ENCODE measurements around the gene PLA2G2C.
"Not testable (repeated sequence)": the region's sequence is repeated elsewhere in the genome, so short reads cannot be mapped to it uniquely, and the experiment has no call there.

PLA2G2C gene

DNA sequence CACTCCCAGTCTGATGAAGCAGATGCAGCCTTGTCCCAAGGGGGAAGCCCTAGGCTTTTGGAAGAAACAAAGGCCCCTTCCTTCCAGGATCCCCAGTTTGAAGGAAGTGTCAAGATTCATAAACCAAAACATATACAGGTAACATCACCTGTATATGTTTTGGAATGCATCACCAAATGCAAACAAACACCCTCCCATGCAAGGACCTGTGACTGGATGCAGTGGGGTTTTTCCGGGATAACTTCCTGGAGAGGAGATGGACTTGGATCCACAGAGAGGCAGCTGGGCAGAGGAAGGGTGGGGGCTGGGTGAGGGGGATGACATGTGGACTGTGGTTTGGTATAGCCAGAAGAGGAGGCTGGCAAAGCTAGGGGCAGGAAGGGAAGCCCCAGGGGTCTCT is 48.7 kb downstream of the PLA2G2C start:
- no peaks in the 10 kb centered on the region for H3K4me1 ChIP-seq
- no peak overlapping the region for H3K4me3 ChIP-seq (ENCODE audit: low read depth, low read length)
- no peaks in the 10 kb centered on the region for H3K79me2 ChIP-seq

DNA sequence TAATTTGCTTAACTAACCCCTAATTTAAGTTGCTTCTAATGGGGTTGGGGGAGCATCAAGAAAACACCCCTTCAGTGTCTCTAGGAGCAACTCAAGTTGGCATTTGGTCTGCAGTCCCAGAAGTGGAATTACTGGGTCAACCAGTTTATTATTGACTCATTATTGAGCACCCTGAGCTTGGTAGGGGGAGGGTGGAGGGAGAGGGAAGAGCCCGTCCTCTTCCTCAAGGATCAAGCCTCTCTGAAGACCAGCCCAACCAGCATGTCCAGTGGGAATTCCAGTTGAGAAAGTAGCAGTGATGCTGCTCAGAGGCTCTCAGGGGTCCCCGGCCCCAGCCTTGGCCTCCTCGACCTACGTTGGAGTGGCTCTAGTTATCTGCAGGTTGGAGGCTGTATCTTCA is 49.3 kb downstream of the PLA2G2C start:
- TF ChIP-seq, protein P1, sequence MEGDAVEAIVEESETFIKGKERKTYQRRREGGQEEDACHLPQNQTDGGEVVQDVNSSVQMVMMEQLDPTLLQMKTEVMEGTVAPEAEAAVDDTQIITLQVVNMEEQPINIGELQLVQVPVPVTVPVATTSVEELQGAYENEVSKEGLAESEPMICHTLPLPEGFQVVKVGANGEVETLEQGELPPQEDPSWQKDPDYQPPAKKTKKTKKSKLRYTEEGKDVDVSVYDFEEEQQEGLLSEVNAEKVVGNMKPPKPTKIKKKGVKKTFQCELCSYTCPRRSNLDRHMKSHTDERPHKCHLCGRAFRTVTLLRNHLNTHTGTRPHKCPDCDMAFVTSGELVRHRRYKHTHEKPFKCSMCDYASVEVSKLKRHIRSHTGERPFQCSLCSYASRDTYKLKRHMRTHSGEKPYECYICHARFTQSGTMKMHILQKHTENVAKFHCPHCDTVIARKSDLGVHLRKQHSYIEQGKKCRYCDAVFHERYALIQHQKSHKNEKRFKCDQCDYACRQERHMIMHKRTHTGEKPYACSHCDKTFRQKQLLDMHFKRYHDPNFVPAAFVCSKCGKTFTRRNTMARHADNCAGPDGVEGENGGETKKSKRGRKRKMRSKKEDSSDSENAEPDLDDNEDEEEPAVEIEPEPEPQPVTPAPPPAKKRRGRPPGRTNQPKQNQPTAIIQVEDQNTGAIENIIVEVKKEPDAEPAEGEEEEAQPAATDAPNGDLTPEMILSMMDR (IDR thresholded peaks at IDR 0.05), result no peak
- no peak overlapping the region for H3K27ac ChIP-seq
- no peaks in the 10 kb centered on the region for H3K4me1 ChIP-seq
- no peaks in the 10 kb centered on the region for H3K36me3 ChIP-seq (ENCODE audit: control insufficient read depth, insufficient read depth, low read length)
- no peaks in the 10 kb centered on the region for H3K9me3 ChIP-seq (ENCODE audit: control insufficient read depth, low read length)
- no peaks in the 10 kb centered on the region for H3K27me3 ChIP-seq (ENCODE audit: control insufficient read depth, insufficient read depth, low read length)
- no peaks in the 10 kb centered on the region for H3K79me2 ChIP-seq
- H3K9ac ChIP-seq, result no peak overlapping the region
- no peak overlapping the region for H3K4me2 ChIP-seq (ENCODE audit: low read length)
- H2AFZ ChIP-seq, result no peak overlapping the region
- no peak overlapping the region for H3K4me3 ChIP-seq (ENCODE audit: low read depth, low read length)

More for the DNA sequence above, 48.7 kb downstream of the PLA2G2C start:
- H2AFZ ChIP-seq, result no peak overlapping the region
- H3K27me3 ChIP-seq (ENCODE audit: control insufficient read depth, insufficient read depth, low read length), result no peaks in the 10 kb centered on the region
- H3K27ac ChIP-seq, result no peak overlapping the region
- no peaks in the 10 kb centered on the region for H3K36me3 ChIP-seq (ENCODE audit: control insufficient read depth, insufficient read depth, low read length)
- no peaks in the 10 kb centered on the region for H3K9me3 ChIP-seq (ENCODE audit: control insufficient read depth, low read length)
- TF ChIP-seq, protein P1 (IDR thresholded peaks at IDR 0.05), result no peak
- H3K9ac ChIP-seq, result no peak overlapping the region
- H3K4me2 ChIP-seq (ENCODE audit: low read length), result no peak overlapping the region

DNA sequence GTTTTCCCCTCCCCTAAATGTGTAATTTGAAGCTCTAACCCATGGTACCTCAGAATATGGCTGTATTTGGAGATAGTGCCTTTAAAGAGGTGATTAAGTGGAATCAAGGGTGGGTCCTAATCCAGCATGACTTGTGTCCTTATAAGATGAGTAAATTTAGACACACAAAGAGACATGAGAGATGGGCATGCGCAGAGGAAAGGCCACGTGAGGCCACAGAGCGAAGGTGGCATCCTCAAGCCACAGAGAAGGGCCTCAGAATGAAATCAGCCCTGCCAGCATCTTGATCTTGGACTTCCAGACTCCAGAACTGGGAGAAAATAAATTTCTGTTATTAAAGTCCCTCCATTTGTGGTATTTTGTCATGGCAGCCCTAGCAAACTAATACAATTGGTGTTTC is 50.1 kb downstream of the PLA2G2C start:
- TF ChIP-seq, protein P1 (IDR thresholded peaks at IDR 0.05), result no peak
- H3K9ac ChIP-seq, result no peak overlapping the region
- no peak overlapping the region for H3K4me3 ChIP-seq (ENCODE audit: low read depth, low read length)
- no peak overlapping the region for H3K4me2 ChIP-seq (ENCODE audit: low read length)
- no peaks in the 10 kb centered on the region for H3K79me2 ChIP-seq
- no peaks in the 10 kb centered on the region for H3K4me1 ChIP-seq
- H3K36me3 ChIP-seq (ENCODE audit: control insufficient read depth, insufficient read depth, low read length), result no peaks in the 10 kb centered on the region
- no peaks in the 10 kb centered on the region for H3K9me3 ChIP-seq (ENCODE audit: control insufficient read depth, low read length)
- H2AFZ ChIP-seq, result no peak overlapping the region
- no peaks in the 10 kb centered on the region for H3K27me3 ChIP-seq (ENCODE audit: control insufficient read depth, insufficient read depth, low read length)
- H3K27ac ChIP-seq, result no peak overlapping the region

DNA sequence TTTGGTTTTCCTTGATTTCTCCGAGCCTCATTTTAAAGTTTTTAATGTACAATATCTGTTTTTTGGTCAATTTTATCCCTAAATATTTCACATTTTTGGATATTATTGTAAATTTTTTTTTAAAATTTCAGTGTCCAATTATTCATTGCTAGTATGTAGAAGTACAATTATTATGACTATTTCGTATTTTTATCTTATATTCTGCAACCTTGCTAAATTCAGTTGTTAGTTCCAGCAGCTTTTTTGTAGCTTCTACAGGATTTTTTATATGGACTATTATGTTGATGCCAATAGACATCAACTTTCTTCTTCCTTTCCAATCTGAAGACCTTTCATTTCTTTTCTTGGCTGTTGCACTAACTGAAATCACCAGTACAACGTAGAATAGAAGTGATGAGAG is 51.3 kb downstream of the PLA2G2C start:
- no peaks in the 10 kb centered on the region for H3K9me3 ChIP-seq (ENCODE audit: control insufficient read depth, low read length)
- TF ChIP-seq, protein P1 (IDR thresholded peaks at IDR 0.05), result no peak
- H3K36me3 ChIP-seq (ENCODE audit: control insufficient read depth, insufficient read depth, low read length), result no peaks in the 10 kb centered on the region
- no peak overlapping the region for H2AFZ ChIP-seq
- no peak overlapping the region for H3K4me3 ChIP-seq (ENCODE audit: low read depth, low read length)
- H3K27ac ChIP-seq, result no peak overlapping the region
- H3K4me1 ChIP-seq, result no peaks in the 10 kb centered on the region
- H3K9ac ChIP-seq, result no peak overlapping the region
- H3K4me2 ChIP-seq (ENCODE audit: low read length), result no peak overlapping the region
- H3K27me3 ChIP-seq (ENCODE audit: control insufficient read depth, insufficient read depth, low read length), result no peaks in the 10 kb centered on the region
- no peaks in the 10 kb centered on the region for H3K79me2 ChIP-seq

DNA sequence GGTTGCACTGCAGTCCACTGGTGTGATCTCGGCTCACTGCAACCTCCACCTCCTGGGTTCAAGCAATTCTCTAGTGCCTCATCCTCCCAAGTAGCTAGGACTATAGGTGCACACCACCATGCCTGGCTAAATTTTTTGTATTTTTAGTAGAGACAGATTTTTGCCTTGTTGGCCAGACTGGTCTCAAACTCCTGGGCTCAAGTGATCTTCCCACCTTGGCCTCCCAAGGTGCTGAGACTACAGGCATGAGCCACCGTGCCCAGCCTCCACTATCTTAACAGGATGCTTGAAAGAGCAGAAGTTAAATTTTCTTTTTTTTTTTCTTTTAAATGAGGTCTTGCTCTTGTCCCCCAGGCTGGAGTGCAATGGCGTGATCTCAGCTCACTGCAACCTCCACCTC is 55.8 kb downstream of the PLA2G2C start:
- H3K9ac ChIP-seq; H3K4me3 ChIP-seq (ENCODE audit: low read depth, low read length); H3K36me3 ChIP-seq (ENCODE audit: control insufficient read depth, insufficient read depth, low read length); H2AFZ ChIP-seq; H3K4me1 ChIP-seq; H3K27me3 ChIP-seq (ENCODE audit: control insufficient read depth, insufficient read depth, low read length); H3K9me3 ChIP-seq (ENCODE audit: control insufficient read depth, low read length); H3K79me2 ChIP-seq; H3K4me2 ChIP-seq (ENCODE audit: low read length); H3K27ac ChIP-seq: not testable (repeated sequence)
